GM12878 (cell line): ENCODE results near the gene UBE2F. TPM values are rescaled to one million over a fixed set of nuclear protein-coding genes. Genes with fewer than 3 reads are reported as not detected.

Experiments
- ATAC-seq: fragments of 200-7000 bp; cut with Tn5 transposase; 3 replicates; pipeline ENCODE4 v1.9.1; 2020; ENCODE audit warnings: mild to moderate bottlenecking, moderate library complexity
- BruUV-seq: library from RNA; stranded (reverse); fragments of 400-500 nt; replicated peaks from 2 replicates; lab custom pipeline; 2021; lab: Mats Ljungman, UMichigan
- CTCF ChIA-PET: fragments of 300-600 bp; sonication (Branson Sonifier 250); formaldehyde crosslinking; extraction: SDS; loops from one replicate; lab custom pipeline; 2021; ENCODE audit warnings: inconsistent platforms; lab: Yijun Ruan, JAX
- POLR2A ChIA-PET: fragments of 350-600 bp; formaldehyde crosslinking; extraction: SDS; loops from one replicate; lab custom pipeline; 2021; ENCODE audit warnings: inconsistent platforms; lab: Charles Lee
- RAD21 ChIA-PET: fragments of 300-600 bp; sonication (Branson Sonifier 250); formaldehyde crosslinking; loops from one replicate; lab custom pipeline; 2023; ENCODE audit warnings: antibody characterized with exemption; ENCODE audit not compliant: unreplicated experiment; lab: Charles Lee
- SMC1A ChIA-PET: fragments of 300-600 bp; sonication (Branson Sonifier 250); formaldehyde crosslinking; loops from one replicate; lab custom pipeline; 2023; ENCODE audit not compliant: unreplicated experiment, uncharacterized antibody; lab: Charles Lee
- DNase-seq: peaks from one replicate; pipeline ENCODE4 v3.0.0-alpha.2; 2011; ENCODE audit warnings: low read depth, low spot score
- FAIRE-seq: peaks from 3 replicates; lab custom pipeline; 2011; peaks lifted over from hg19 to GRCh38; lab: Jason Lieb, UNC
- H2AFZ ChIP-seq: 2 replicates; pipeline ENCODE4 v1.6.0; 2011; ENCODE audit warnings: low read depth, low read length, control low read depth; ENCODE audit not compliant: control insufficient read depth
- H3K27ac ChIP-seq: 2 replicates; pipeline ENCODE4 v1.5.1; 2011; ENCODE audit warnings: control low read depth; ENCODE audit not compliant: control insufficient read depth, insufficient read depth
- H3K27me3 ChIP-seq, 2 experiments: replicated peaks in 1 of 2; 2 replicates each; pipeline versions ENCODE4 v1.6.0 to v1.6.1; 2011; ENCODE audit warnings: low read length in 1 of 2; ENCODE audit not compliant: control insufficient read depth in 2 of 2, insufficient read depth in 2 of 2
- H3K36me3 ChIP-seq, 2 experiments: 2 replicates each; pipeline ENCODE4 v1.5.1; 2011; ENCODE audit warnings: low read length in 1 of 2; ENCODE audit not compliant: control insufficient read depth in 2 of 2, insufficient read depth in 2 of 2
- H3K4me1 ChIP-seq: 2 replicates; pipeline ENCODE4 v1.6.1; 2011; ENCODE audit warnings: mild to moderate bottlenecking, low read length, moderate library complexity, mixed read lengths; ENCODE audit not compliant: control insufficient read depth, insufficient read depth
- H3K4me2 ChIP-seq: 2 replicates; pipeline ENCODE4 v1.6.0; 2011; ENCODE audit warnings: control low read depth; ENCODE audit not compliant: control insufficient read depth, insufficient read depth
- H3K4me3 ChIP-seq: fragments of 200-600 bp; sonication (generic); 2 replicates; pipeline ENCODE4 v1.5.1; 2016
- H3K79me2 ChIP-seq: 2 replicates; pipeline ENCODE4 v1.6.0; 2011; ENCODE audit warnings: low read length; ENCODE audit not compliant: control insufficient read depth, insufficient read depth
- H3K9ac ChIP-seq: 2 replicates; pipeline ENCODE4 v1.8.0; 2011; ENCODE audit warnings: low read length, control low read depth, mixed read lengths; ENCODE audit not compliant: control insufficient read depth, insufficient read depth
- H3K9me3 ChIP-seq: replicated peaks from 3 replicates; pipeline ENCODE4 v1.5.1; 2011; ENCODE audit warnings: mild to moderate bottlenecking, low read length; ENCODE audit not compliant: control insufficient read depth, insufficient read depth
- H4K20me1 ChIP-seq: 2 replicates; pipeline ENCODE4 v1.6.0; 2011; ENCODE audit not compliant: control insufficient read depth, insufficient read depth
- ATF7 ChIP-seq: fragments of 450-650 bp; IDR thresholded peaks from 2 replicates; pipeline ENCODE4 v1.6.1; 2016; ENCODE audit warnings: low read depth, mild to moderate bottlenecking
- BCL11A ChIP-seq: IDR thresholded peaks from 2 replicates; pipeline ENCODE4 v1.6.1; 2011; ENCODE audit warnings: low read depth, low read length
- CHD2 ChIP-seq: IDR thresholded peaks from 2 replicates; pipeline ENCODE4 v1.6.1; 2011; ENCODE audit warnings: low read depth, low read length, improper control_type of control experiment, borderline replicate concordance
- EED ChIP-seq: sonication (generic); IDR thresholded peaks from 2 replicates; pipeline ENCODE4 v1.6.1; 2016; ENCODE audit warnings: antibody characterized with exemption, low read depth
- IRF4 ChIP-seq: IDR thresholded peaks from 2 replicates; pipeline ENCODE4 v1.6.1; 2011; ENCODE audit warnings: low read depth, low read length
- MXI1 ChIP-seq: fragments of 150-350 bp; IDR thresholded peaks from 2 replicates; pipeline ENCODE4 v1.6.1; 2011; ENCODE audit warnings: low read depth, mild to moderate bottlenecking, inconsistent platforms, low read length, improper control_type of control experiment
- MYC ChIP-seq: IDR thresholded peaks from 2 replicates; pipeline ENCODE4 v1.6.1; 2011; ENCODE audit warnings: mild to moderate bottlenecking, low read length, moderate library complexity, inconsistent platforms; ENCODE audit not compliant: insufficient read depth, insufficient replicate concordance, insufficient read length, severe bottlenecking
- NFYB ChIP-seq: IDR thresholded peaks from 2 replicates; pipeline ENCODE4 v1.6.1; 2011; ENCODE audit warnings: low read depth, mild to moderate bottlenecking, low read length, improper control_type of control experiment, moderate library complexity; ENCODE audit not compliant: insufficient read depth
- NR2C1 ChIP-seq: fragments of 450-650 bp; IDR thresholded peaks from 2 replicates; pipeline ENCODE4 v1.6.1; 2017; ENCODE audit warnings: antibody characterized with exemption, mild to moderate bottlenecking, moderate library complexity
- POLR2A ChIP-seq: IDR thresholded peaks from 2 replicates; pipeline ENCODE4 v1.6.1; 2011; ENCODE audit warnings: low read depth, mild to moderate bottlenecking, low read length
- SMAD5 ChIP-seq: IDR thresholded peaks from 2 replicates; pipeline ENCODE4 v1.6.1; 2016; ENCODE audit warnings: antibody characterized with exemption, low read depth
- TARDBP ChIP-seq: IDR thresholded peaks from 2 replicates; pipeline ENCODE4 v1.6.1; 2016; ENCODE audit warnings: borderline replicate concordance
- ZZZ3 ChIP-seq: IDR thresholded peaks from 2 replicates; pipeline ENCODE4 v1.6.1; 2011; ENCODE audit warnings: low read depth; ENCODE audit not compliant: control insufficient read depth, insufficient read length
- WGBS: methylation state at CpG from one replicate; pipeline ENCODE4 v1.1.6; 2016; ENCODE audit warnings: low lambda C conversion rate; ENCODE audit not compliant: insufficient replicate concordance, insufficient coverage; ENCODE audit errors: missing lambda C conversion rate; 5-methylcytosine and 5-hydroxymethylcytosine counted together
- in situ Hi-C: fragments of 300-500 bp; cut with MboI; formaldehyde crosslinking; loops from 9 replicates; pipeline ENCODE4 v1.14.3; 2018; ENCODE audit warnings: mixed read lengths
- intact Hi-C: fragments of 100-400 bp; cut with micrococcal nuclease; formaldehyde crosslinking; loops from one replicate; pipeline ENCODE4 v1.14.2; 2022; ENCODE audit not compliant: unreplicated experiment
- polyA plus RNA-seq, 11 experiments: library from polyadenylated mRNA; depleted of rRNA in 4 of 11; unstranded in 6 of 11; stranded (reverse) in 5 of 11; fragments of >200 nt; fragmentation: Nextera tagmentation in 4 of 11; fragmentation: Illumina TruSeq in 1 of 11; extraction: Ambion mirVana in 4 of 11; extraction: Trizol in 1 of 11; gene quantifications; 1 replicate in 1 of 11; 2 replicates in 10 of 11; pipeline versions ENCODE4 v1.2.1 to v1.2.3, GENCODE V29; 2011 to 2016; ENCODE audit warnings: inconsistent platforms in 2 of 11, missing spikeins in 2 of 11, low read depth in 1 of 11
- total RNA-seq, 4 experiments: library from RNA; depleted of rRNA in 3 of 4; stranded (reverse); fragments of >200 nt in 3 of 4; fragmentation: Illumina TruSeq in 1 of 4; extraction: Trizol in 1 of 4; gene quantifications; 2 replicates each; pipeline versions ENCODE4 v1.2.1 to v1.2.3, GENCODE V29; 2013 to 2021
- TF ChIP-seq, protein P1 (sequence below): IDR thresholded peaks from 2 replicates; pipeline ENCODE4 v1.6.1; 2011; ENCODE audit warnings: low read depth, low read length, improper control_type of control experiment, borderline replicate concordance
- TF ChIP-seq, protein P2 (sequence below): fragments of 450-650 bp; IDR thresholded peaks from 2 replicates; pipeline ENCODE4 v1.6.1; 2018; ENCODE audit warnings: borderline replicate concordance, mild to moderate bottlenecking; ENCODE audit not compliant: partially characterized antibody
- TF ChIP-seq, protein P3 (sequence below): IDR thresholded peaks from 2 replicates; pipeline ENCODE4 v1.6.1; 2012; ENCODE audit warnings: improper control_type of control experiment, low read depth, low read length; ENCODE audit not compliant: insufficient replicate concordance

UBE2F gene
- total and polyA plus RNA-seq, 10 of the 15 experiments (the other 5 are each of a cell fraction or from before 2014, with no cell fraction given), result 12.3 to 64.4 (median 31.5) TPM

DNA sequence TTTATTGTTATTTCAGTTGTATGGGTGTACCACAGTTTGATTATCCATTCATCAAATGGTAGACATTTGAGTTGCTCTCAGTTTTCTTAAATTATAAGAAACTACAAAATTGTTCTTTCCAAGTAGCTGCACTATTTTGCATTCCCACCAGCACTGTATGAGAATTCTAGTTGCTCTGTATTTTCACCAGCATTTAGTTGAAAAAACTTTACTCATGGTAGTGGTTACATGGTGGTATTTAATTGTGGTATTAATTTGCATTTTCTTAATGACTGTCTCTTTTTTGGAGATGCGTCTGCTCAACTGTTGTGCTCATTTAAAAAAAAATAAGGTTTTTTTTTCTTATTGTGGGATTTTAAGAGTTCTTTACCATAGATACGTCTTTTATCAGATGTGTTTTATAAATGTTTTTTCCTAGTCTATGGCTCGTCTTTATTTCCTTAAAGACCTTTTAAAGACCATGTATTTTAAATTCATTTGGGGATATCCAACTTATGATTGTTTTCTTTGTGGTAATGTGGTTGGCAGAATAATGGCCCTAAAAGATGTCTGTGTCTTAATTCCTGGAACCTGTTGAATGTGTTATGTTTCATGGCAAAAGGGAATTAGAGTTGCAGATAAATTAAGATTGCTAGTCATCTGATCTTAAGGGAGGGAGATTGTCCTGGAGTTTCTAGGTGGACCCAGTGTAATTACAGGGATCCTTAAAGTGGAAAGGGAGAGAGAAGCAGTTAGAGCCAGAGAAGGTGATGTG is 37.4 kb downstream of the UBE2F start:
- ChIA-PET POLR2A (no interaction called here), CTCF (no interaction called here), SMC1A (interaction anchor here (1.3 kb wide), 1 partner anchor 9 kb away, joined by 3 read pairs; no protein-coding TSS in a partner anchor), RAD21 (no interaction called here)
- WGBS, result 79% methylated on average over 3 of the region's 3 CpGs
- ATAC-seq (no peak), DNase-seq (no peak), FAIRE-seq (peak; percentile 44)
- H3K27me3 ChIP-seq, result no peaks in the 10 kb centered on the region
- BruUV-seq, result no TSS peak
- no peak overlapping the region for H3K4me2 ChIP-seq
- in situ Hi-C loops (no loop called here), intact Hi-C loops (no loop called here)
- H3K4me3 ChIP-seq, result no peak overlapping the region
- no peak overlapping the region for H2AFZ ChIP-seq
- H4K20me1 ChIP-seq, result no peaks in the 10 kb centered on the region
- TF ChIP-seq MYC (no peak), MXI1 (no peak), NFYB (no peak), TARDBP (no peak), SMAD5 (no peak), IRF4 (no peak), POLR2A (no peak), BCL11A (no peak), NR2C1 (no peak), ZZZ3 (no peak), CHD2 (no peak), EED (no peak), ATF7 (no peak)
- TF ChIP-seq, protein P1, sequence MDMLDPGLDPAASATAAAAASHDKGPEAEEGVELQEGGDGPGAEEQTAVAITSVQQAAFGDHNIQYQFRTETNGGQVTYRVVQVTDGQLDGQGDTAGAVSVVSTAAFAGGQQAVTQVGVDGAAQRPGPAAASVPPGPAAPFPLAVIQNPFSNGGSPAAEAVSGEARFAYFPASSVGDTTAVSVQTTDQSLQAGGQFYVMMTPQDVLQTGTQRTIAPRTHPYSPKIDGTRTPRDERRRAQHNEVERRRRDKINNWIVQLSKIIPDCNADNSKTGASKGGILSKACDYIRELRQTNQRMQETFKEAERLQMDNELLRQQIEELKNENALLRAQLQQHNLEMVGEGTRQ, result no peak
- TF ChIP-seq, protein P2, sequence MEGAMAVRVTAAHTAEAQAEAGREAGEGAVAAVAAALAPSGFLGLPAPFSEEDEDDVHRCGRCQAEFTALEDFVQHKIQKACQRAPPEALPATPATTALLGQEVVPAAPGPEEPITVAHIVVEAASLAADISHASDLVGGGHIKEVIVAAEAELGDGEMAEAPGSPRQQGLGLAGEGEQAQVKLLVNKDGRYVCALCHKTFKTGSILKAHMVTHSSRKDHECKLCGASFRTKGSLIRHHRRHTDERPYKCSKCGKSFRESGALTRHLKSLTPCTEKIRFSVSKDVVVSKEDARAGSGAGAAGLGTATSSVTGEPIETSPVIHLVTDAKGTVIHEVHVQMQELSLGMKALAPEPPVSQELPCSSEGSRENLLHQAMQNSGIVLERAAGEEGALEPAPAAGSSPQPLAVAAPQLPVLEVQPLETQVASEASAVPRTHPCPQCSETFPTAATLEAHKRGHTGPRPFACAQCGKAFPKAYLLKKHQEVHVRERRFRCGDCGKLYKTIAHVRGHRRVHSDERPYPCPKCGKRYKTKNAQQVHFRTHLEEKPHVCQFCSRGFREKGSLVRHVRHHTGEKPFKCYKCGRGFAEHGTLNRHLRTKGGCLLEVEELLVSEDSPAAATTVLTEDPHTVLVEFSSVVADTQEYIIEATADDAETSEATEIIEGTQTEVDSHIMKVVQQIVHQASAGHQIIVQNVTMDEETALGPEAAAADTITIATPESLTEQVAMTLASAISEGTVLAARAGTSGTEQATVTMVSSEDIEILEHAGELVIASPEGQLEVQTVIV, result no peak
- TF ChIP-seq, protein P3, sequence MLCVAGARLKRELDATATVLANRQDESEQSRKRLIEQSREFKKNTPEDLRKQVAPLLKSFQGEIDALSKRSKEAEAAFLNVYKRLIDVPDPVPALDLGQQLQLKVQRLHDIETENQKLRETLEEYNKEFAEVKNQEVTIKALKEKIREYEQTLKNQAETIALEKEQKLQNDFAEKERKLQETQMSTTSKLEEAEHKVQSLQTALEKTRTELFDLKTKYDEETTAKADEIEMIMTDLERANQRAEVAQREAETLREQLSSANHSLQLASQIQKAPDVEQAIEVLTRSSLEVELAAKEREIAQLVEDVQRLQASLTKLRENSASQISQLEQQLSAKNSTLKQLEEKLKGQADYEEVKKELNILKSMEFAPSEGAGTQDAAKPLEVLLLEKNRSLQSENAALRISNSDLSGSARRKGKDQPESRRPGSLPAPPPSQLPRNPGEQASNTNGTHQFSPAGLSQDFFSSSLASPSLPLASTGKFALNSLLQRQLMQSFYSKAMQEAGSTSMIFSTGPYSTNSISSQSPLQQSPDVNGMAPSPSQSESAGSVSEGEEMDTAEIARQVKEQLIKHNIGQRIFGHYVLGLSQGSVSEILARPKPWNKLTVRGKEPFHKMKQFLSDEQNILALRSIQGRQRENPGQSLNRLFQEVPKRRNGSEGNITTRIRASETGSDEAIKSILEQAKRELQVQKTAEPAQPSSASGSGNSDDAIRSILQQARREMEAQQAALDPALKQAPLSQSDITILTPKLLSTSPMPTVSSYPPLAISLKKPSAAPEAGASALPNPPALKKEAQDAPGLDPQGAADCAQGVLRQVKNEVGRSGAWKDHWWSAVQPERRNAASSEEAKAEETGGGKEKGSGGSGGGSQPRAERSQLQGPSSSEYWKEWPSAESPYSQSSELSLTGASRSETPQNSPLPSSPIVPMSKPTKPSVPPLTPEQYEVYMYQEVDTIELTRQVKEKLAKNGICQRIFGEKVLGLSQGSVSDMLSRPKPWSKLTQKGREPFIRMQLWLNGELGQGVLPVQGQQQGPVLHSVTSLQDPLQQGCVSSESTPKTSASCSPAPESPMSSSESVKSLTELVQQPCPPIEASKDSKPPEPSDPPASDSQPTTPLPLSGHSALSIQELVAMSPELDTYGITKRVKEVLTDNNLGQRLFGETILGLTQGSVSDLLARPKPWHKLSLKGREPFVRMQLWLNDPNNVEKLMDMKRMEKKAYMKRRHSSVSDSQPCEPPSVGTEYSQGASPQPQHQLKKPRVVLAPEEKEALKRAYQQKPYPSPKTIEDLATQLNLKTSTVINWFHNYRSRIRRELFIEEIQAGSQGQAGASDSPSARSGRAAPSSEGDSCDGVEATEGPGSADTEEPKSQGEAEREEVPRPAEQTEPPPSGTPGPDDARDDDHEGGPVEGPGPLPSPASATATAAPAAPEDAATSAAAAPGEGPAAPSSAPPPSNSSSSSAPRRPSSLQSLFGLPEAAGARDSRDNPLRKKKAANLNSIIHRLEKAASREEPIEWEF, result no peak
- no peak overlapping the region for H3K27ac ChIP-seq
- no peak overlapping the region for H3K9ac ChIP-seq
- H3K79me2 ChIP-seq, result no peaks in the 10 kb centered on the region
- H3K9me3 ChIP-seq, result 0 out of 3 replicates have a peak, but pooled peaks cover 1% of the 10 kb centered on the region
- H3K4me1 ChIP-seq, result no peaks in the 10 kb centered on the region
- H3K36me3 ChIP-seq, result no peaks in the 10 kb centered on the region; a peak in 2 of 4 replicates
